ENCODE measurements around the gene CCT6B. TPM values are rescaled to one million over a fixed set of nuclear protein-coding genes. Genes with fewer than 3 reads are reported as not detected.
"Not testable (repeated sequence)": the region's sequence is repeated elsewhere in the genome, so short reads cannot be mapped to it uniquely, and the experiment has no call there.

CCT6B gene
- total RNA-seq, 1 donor from 2014 or later = 2.6 TPM

- H3K4me2 ChIP-seq (ENCODE audit: low read length) = no peak overlapping the region
- H3K36me3 Mint-ChIP-seq (ENCODE audit: low read depth, unreplicated experiment) = peaks cover 21% of the 10 kb centered on the region
- H3K4me1 Mint-ChIP-seq (ENCODE audit: low read depth, unreplicated experiment) = peaks cover 4% of the 10 kb centered on the region
- H3K27me3 Mint-ChIP-seq (ENCODE audit: low read depth, unreplicated experiment) = no peaks in the 10 kb centered on the region
- no peak for FAIRE-seq
- H3K4me3 Mint-ChIP-seq (ENCODE audit: unreplicated experiment) = no peak overlapping the region
- peak; percentile 53 for DNase-seq (ENCODE audit: low read depth)
- no peak for TF ChIP-seq EZH2 (IDR thresholded peaks at IDR 0.05; ENCODE audit: insufficient read depth, low read length)
- no peak for TF ChIP-seq CTCF (IDR thresholded peaks at IDR 0.05; ENCODE audit: insufficient read depth, low read depth, low read length)
- no peak overlapping the region for H3K27ac ChIP-seq (ENCODE audit: low read depth, low read length)
- no peaks in the 10 kb centered on the region for H3K9me3 ChIP-seq (ENCODE audit: insufficient read depth, low read depth, low read length)
- H3K4me3 ChIP-seq (ENCODE audit: insufficient read depth, low read depth, low read length) = no peak overlapping the region
- H2AFZ ChIP-seq (ENCODE audit: low read depth, low read length) = no peak overlapping the region
- no peak overlapping the region for H3K27ac Mint-ChIP-seq (ENCODE audit: unreplicated experiment)
- H3K9me3 Mint-ChIP-seq (ENCODE audit: unreplicated experiment) = no peaks in the 10 kb centered on the region
- H3K36me3 ChIP-seq (ENCODE audit: insufficient read depth, low read length) = peaks cover 23% of the 10 kb centered on the region
- H3K4me1 ChIP-seq (ENCODE audit: insufficient read depth, low read length) = peaks cover 4% of the 10 kb centered on the region
- no peaks in the 10 kb centered on the region for H3K79me2 ChIP-seq (ENCODE audit: insufficient read depth, low read length)
- H3K27me3 ChIP-seq (ENCODE audit: insufficient read depth, low read length) = no peaks in the 10 kb centered on the region
- no peak overlapping the region for H3K9ac ChIP-seq (ENCODE audit: low read length)
- no peaks in the 10 kb centered on the region for H4K20me1 ChIP-seq (ENCODE audit: insufficient read depth, low read length)
Measured at GRCh38 chr17:35002876-35003551, 41.8 kb upstream of the CCT6B start.

- Histone ChIP-seq H4K20me1 (ENCODE audit: insufficient read depth, low read length) (no peaks in the 10 kb centered on the region), H3K79me2 (ENCODE audit: insufficient read depth, low read length) (no peaks in the 10 kb centered on the region), H3K9me3 (ENCODE audit: insufficient read depth, low read depth, low read length) (no peaks in the 10 kb centered on the region), H3K4me1 (ENCODE audit: insufficient read depth, low read length) (peaks cover 11% of the 10 kb centered on the region), H3K9ac (ENCODE audit: low read length) (no peak overlapping the region), H2AFZ (ENCODE audit: low read depth, low read length) (no peak overlapping the region), H3K4me2 (ENCODE audit: low read length) (no peak overlapping the region), H3K36me3 (ENCODE audit: insufficient read depth, low read length) (peaks cover 21% of the 10 kb centered on the region), H3K27ac (ENCODE audit: low read depth, low read length) (no peak overlapping the region), H3K27me3 (ENCODE audit: insufficient read depth, low read length) (no peaks in the 10 kb centered on the region), H3K4me3 (ENCODE audit: insufficient read depth, low read depth, low read length) (no peak overlapping the region)
- FAIRE-seq (no peak), DNase-seq (ENCODE audit: low read depth) (no peak)
- H3K36me3 Mint-ChIP-seq (ENCODE audit: low read depth, unreplicated experiment) = peaks cover 18% of the 10 kb centered on the region
- H3K4me3 Mint-ChIP-seq (ENCODE audit: unreplicated experiment) = no peak overlapping the region
- peak overlapping the region; percentile 2 for H3K27ac Mint-ChIP-seq (ENCODE audit: unreplicated experiment)
- no peaks in the 10 kb centered on the region for H3K27me3 Mint-ChIP-seq (ENCODE audit: low read depth, unreplicated experiment)
- H3K4me1 Mint-ChIP-seq (ENCODE audit: low read depth, unreplicated experiment) = peaks cover 7% of the 10 kb centered on the region
- H3K9me3 Mint-ChIP-seq (ENCODE audit: unreplicated experiment) = no peaks in the 10 kb centered on the region
- TF ChIP-seq CTCF (IDR thresholded peaks at IDR 0.05; ENCODE audit: insufficient read depth, low read depth, low read length) (no peak), EZH2 (IDR thresholded peaks at IDR 0.05; ENCODE audit: insufficient read depth, low read length) (no peak)
Measured at GRCh38 chr17:35001549-35001948, 40.3 kb upstream of the CCT6B start.

GRCh38 chr17:35000965-35001364 lies 39.7 kb upstream of the CCT6B start:
- H3K9me3 ChIP-seq (ENCODE audit: insufficient read depth, low read depth, low read length); H3K9ac ChIP-seq (ENCODE audit: low read length); H3K4me1 Mint-ChIP-seq (ENCODE audit: low read depth, unreplicated experiment); H3K4me3 Mint-ChIP-seq (ENCODE audit: unreplicated experiment); H3K4me2 ChIP-seq (ENCODE audit: low read length); H3K4me3 ChIP-seq (ENCODE audit: insufficient read depth, low read depth, low read length); H3K27me3 Mint-ChIP-seq (ENCODE audit: low read depth, unreplicated experiment); H4K20me1 ChIP-seq (ENCODE audit: insufficient read depth, low read length); H3K79me2 ChIP-seq (ENCODE audit: insufficient read depth, low read length); FAIRE-seq; H3K27ac Mint-ChIP-seq (ENCODE audit: unreplicated experiment); DNase-seq (ENCODE audit: low read depth); H2AFZ ChIP-seq (ENCODE audit: low read depth, low read length); H3K27me3 ChIP-seq (ENCODE audit: insufficient read depth, low read length); H3K27ac ChIP-seq (ENCODE audit: low read depth, low read length); H3K9me3 Mint-ChIP-seq (ENCODE audit: unreplicated experiment): not testable (repeated sequence)
- Histone ChIP-seq H3K4me1 (ENCODE audit: insufficient read depth, low read length) (peaks cover 11% of the 10 kb centered on the region), H3K36me3 (ENCODE audit: insufficient read depth, low read length) (peaks cover 21% of the 10 kb centered on the region)
- H3K36me3 Mint-ChIP-seq (ENCODE audit: low read depth, unreplicated experiment) = peaks cover 18% of the 10 kb centered on the region

Data from astrocyte (in vitro differentiated cells and primary cell).